NCI-H128 (cell line): Measurements from ENCODE around the gene MPP1.

Experiments used
- DNase-seq: peaks from one replicate; lab custom pipeline; 2025; ENCODE audit not compliant: unreplicated experiment; lab: John Stamatoyannopoulos, UW

Gene MPP1

GRCh38 chrX:154732421-154733065, 72.7 kb downstream of the MPP1 start:
- no peak for DNase-seq

- no peak for DNase-seq
Observed at GRCh38 chrX:154731881-154732280, 73.4 kb downstream of the MPP1 start.

DNA sequence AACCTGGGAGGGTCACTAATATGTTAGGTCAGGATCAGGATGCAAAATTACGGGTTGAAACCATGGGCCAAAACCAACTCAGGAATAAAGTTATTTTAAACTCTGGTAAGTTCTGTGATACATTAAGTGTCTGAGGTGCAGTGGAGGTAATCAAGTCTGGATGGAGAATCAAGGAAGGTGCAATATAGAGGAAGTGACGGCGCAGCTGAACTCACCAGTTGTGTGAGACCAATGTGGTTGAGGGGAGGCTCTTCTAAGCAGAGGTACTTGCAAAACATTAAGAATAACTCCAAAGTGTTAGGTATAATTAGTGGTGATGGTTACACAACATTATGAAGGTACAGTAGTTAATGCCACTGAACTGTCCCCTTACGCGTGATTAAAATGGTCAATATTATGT, 74.1 kb downstream of the MPP1 start:
- no peak for DNase-seq

DNA sequence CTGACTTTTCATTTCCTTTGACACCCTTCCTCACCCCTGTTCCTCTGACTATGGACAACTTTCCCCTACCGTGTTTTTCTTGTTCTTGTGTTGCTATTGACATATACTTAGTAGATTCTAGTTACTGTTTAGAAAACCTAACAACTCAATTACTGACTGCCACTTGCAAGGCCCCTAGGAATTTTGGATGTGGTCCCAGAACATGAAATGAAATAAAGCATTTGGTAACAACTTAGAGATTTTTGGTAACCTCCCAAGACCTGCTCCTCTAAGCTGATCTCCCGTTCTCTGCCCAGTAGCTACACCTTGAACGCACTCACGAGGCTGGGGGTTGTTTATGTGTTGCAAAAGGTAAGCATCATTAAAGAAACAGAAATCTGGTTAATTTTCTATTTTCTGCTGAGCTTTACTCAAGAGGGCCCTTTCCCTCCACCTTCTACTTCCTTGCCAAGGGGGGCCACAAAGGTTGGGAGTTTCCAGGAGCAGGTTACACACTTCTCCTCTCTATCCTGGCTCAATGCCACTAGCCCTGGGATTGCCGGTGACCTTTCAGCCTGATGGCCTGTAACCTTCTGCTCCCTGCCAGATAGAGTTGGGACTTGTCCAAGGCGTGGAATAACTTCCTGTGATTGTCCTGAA, 74.9 kb downstream of the MPP1 start:
- no peak for DNase-seq

GRCh38 chrX:154729439-154729838, 75.8 kb downstream of the MPP1 start:
- DNase-seq, result no peak
